SK-N-SH (cell line): Measurements from ENCODE around the gene BAG2. TPM values are rescaled to one million over a fixed set of nuclear protein-coding genes. Genes with fewer than 3 reads are reported as not detected.

Experiments used
- CTCF ChIA-PET: fragments of 300-600, 350-600 bp; formaldehyde crosslinking; extraction: SDS; loops from one replicate; lab custom pipeline; 2021; lab: Yijun Ruan, JAX
- POLR2A ChIA-PET: fragments of 350-600 bp; sonication (Branson Sonifier 250); formaldehyde crosslinking; extraction: SDS; loops from one replicate; lab custom pipeline; 2020; ENCODE audit warnings: antibody characterized with exemption, inconsistent platforms; lab: Yijun Ruan, JAX
- DNase-seq: peaks from one replicate; pipeline ENCODE4 v3.0.0; 2012
- H2AFZ ChIP-seq: fragments of 200-600 bp; sonication (generic); 2 replicates; pipeline ENCODE4 v1.8.1; 2016; ENCODE audit warnings: antibody characterized with exemption, mild to moderate bottlenecking, low read depth
- H3F3A ChIP-seq: fragments of 200-600 bp; sonication (generic); replicated peaks from 2 replicates; pipeline ENCODE3; 2016; ENCODE audit warnings: antibody characterized with exemption, mild to moderate bottlenecking; ENCODE audit not compliant: insufficient read depth
- H3K27ac ChIP-seq, 2 experiments: fragments of 200-500 bp in 1 of 2; fragments of 200-600 bp in 1 of 2; sonication (Bioruptor generic) in 1 of 2; sonication (generic), shearing (Covaris generic) in 1 of 2; 2 replicates each; pipeline versions ENCODE4 v1.5.1 to v1.6.1; 2014 to 2016; ENCODE audit warnings: low read depth in 2 of 2, inconsistent platforms in 1 of 2, low read length in 1 of 2, mild to moderate bottlenecking in 1 of 2, mixed read lengths in 1 of 2
- H3K27me3 ChIP-seq: fragments of 200-600 bp; sonication (generic), shearing (Covaris generic); 2 replicates; pipeline ENCODE4 v1.6.1; 2016; ENCODE audit warnings: mixed run types; ENCODE audit not compliant: insufficient read depth
- H3K36me3 ChIP-seq, 2 experiments: fragments of 200-500 bp in 1 of 2; fragments of 200-600 bp in 1 of 2; sonication (Bioruptor generic) in 1 of 2; sonication (generic) in 1 of 2; replicated peaks in 1 of 2; 2 replicates each; pipeline versions ENCODE3 to v1.5.1; 2014 to 2016; ENCODE audit warnings: low read length in 1 of 2, mild to moderate bottlenecking in 1 of 2; ENCODE audit not compliant: insufficient read depth in 2 of 2, control insufficient read depth in 1 of 2
- H3K4me1 ChIP-seq, 2 experiments: fragments of 200-500 bp in 1 of 2; fragments of 200-600 bp in 1 of 2; sonication (Bioruptor generic) in 1 of 2; sonication (generic), shearing (Covaris generic) in 1 of 2; 2 replicates each; pipeline versions ENCODE4 v1.5.1 to v1.6.1; 2014 to 2016; ENCODE audit warnings: low read depth in 1 of 2, low read length in 1 of 2, mixed run types in 1 of 2; ENCODE audit not compliant: insufficient read depth in 2 of 2, control insufficient read depth in 1 of 2
- H3K4me2 ChIP-seq: fragments of 200-600 bp; sonication (generic), shearing (Covaris generic); 2 replicates; pipeline ENCODE4 v1.6.1; 2017; ENCODE audit warnings: mixed run types
- H3K4me3 ChIP-seq, 2 experiments: fragments of 200-500 bp in 1 of 2; fragments of 200-600 bp in 1 of 2; sonication (Bioruptor generic) in 1 of 2; sonication (generic), shearing (Covaris generic) in 1 of 2; 2 replicates each; pipeline versions ENCODE4 v1.5.1 to v1.8.1; 2014 to 2016; ENCODE audit warnings: low read depth in 2 of 2, inconsistent platforms in 1 of 2, low read length in 1 of 2, mild to moderate bottlenecking in 1 of 2, mixed read lengths in 1 of 2, moderate library complexity in 1 of 2
- H3K79me2 ChIP-seq: fragments of 200-600 bp; sonication (generic); 2 replicates; pipeline ENCODE4 v1.8.1; 2017; ENCODE audit warnings: mild to moderate bottlenecking; ENCODE audit not compliant: insufficient read depth
- H3K9ac ChIP-seq: fragments of 200-600 bp; sonication (generic); 2 replicates; pipeline ENCODE4 v1.6.1; 2017; ENCODE audit warnings: mixed run types
- H3K9me2 ChIP-seq: fragments of 200-600 bp; sonication (generic); 2 replicates; pipeline ENCODE4 v1.6.1; 2017; ENCODE audit warnings: mixed run types
- H3K9me3 ChIP-seq: fragments of 200-600 bp; sonication (generic); 2 replicates; pipeline ENCODE4 v1.6.1; 2017; ENCODE audit warnings: mixed run types, mild to moderate bottlenecking, moderate library complexity
- H4K20me1 ChIP-seq: fragments of 200-600 bp; sonication (generic); 2 replicates; pipeline ENCODE4 v1.6.1; 2017; ENCODE audit warnings: mild to moderate bottlenecking, mixed run types; ENCODE audit not compliant: insufficient read depth
- CHD2 ChIP-seq: fragments of 150-350 bp; IDR thresholded peaks from 2 replicates; pipeline ENCODE4 v1.6.1; 2018; ENCODE audit warnings: low read length; ENCODE audit not compliant: partially characterized antibody
- ELF1 ChIP-seq: IDR thresholded peaks from 2 replicates; pipeline ENCODE4 v1.4.0; 2012
- EP300 ChIP-seq, 2 experiments: IDR thresholded peaks; 2 replicates each; pipeline versions ENCODE4 v1.4.0 to v1.6.1; 2012; ENCODE audit warnings: borderline replicate concordance in 1 of 2, low read depth in 1 of 2, low read length in 1 of 2
- EZH2phosphoT487 ChIP-seq: fragments of 200-600 bp; sonication (generic); IDR thresholded peaks from 2 replicates; pipeline ENCODE4 v1.6.1; 2017; ENCODE audit warnings: low read depth, mixed run types, mild to moderate bottlenecking, antibody characterized with exemption, moderate library complexity, borderline replicate concordance
- FOXJ3 ChIP-seq: sonication (generic); formaldehyde crosslinking; IDR thresholded peaks from 2 replicates; pipeline ENCODE4 v1.5.1; 2020; ENCODE audit warnings: mild to moderate bottlenecking, missing genetic modification reagents
- FOXM1 ChIP-seq: IDR thresholded peaks from 2 replicates; pipeline ENCODE4 v1.4.0; 2012; ENCODE audit warnings: low read depth, mild to moderate bottlenecking
- GABPA ChIP-seq: IDR thresholded peaks from 2 replicates; pipeline ENCODE4 v1.4.0; 2012; ENCODE audit warnings: low read depth, mild to moderate bottlenecking
- JUND ChIP-seq: IDR thresholded peaks from 2 replicates; pipeline ENCODE4 v1.4.0; 2012
- MXI1 ChIP-seq: IDR thresholded peaks from 2 replicates; pipeline ENCODE4 v1.6.1; 2012; ENCODE audit warnings: mild to moderate bottlenecking, low read depth, low read length, improper control_type of control experiment
- POLR2AphosphoS5 ChIP-seq: IDR thresholded peaks from 2 replicates; pipeline ENCODE4 v1.6.1; 2012; ENCODE audit warnings: low read depth, low read length
- SIN3A ChIP-seq: IDR thresholded peaks from 2 replicates; pipeline ENCODE4 v1.6.1; 2012; ENCODE audit warnings: low read depth, mild to moderate bottlenecking, low read length, moderate library complexity, borderline replicate concordance
- TCF12 ChIP-seq: IDR thresholded peaks from 2 replicates; pipeline ENCODE4 v1.4.0; 2012
- TEAD4 ChIP-seq: IDR thresholded peaks from 2 replicates; pipeline ENCODE4 v1.4.0; 2012; ENCODE audit warnings: mild to moderate bottlenecking, borderline replicate concordance; ENCODE audit not compliant: insufficient read depth
- USF1 ChIP-seq: IDR thresholded peaks from 2 replicates; pipeline ENCODE4 v1.4.0; 2012; ENCODE audit warnings: low read depth, borderline replicate concordance
- ZBTB33 ChIP-seq: IDR thresholded peaks from 2 replicates; pipeline ENCODE4 v1.4.0; 2012; ENCODE audit warnings: low read depth, borderline replicate concordance
- WGBS: methylation state at CpG from one replicate; pipeline ENCODE4 v1.1.6; 2017; ENCODE audit warnings: low lambda C conversion rate; 5-methylcytosine and 5-hydroxymethylcytosine counted together
- polyA plus RNA-seq, 3 experiments: library from polyadenylated mRNA; depleted of rRNA; stranded (reverse); fragments of >200 nt; gene quantifications; 2 replicates each; pipeline ENCODE4 v1.2.3, GENCODE V29; 2012
- TF ChIP-seq, protein P1 (sequence below): fragments of 150-350 bp; IDR thresholded peaks from 2 replicates; pipeline ENCODE4 v1.6.1; 2017; ENCODE audit warnings: antibody characterized with exemption, low read length, low read depth, borderline replicate concordance
- TF ChIP-seq, protein P2 (sequence below): IDR thresholded peaks from 2 replicates; pipeline ENCODE4 v1.4.0; 2012; ENCODE audit warnings: low read depth
- TF ChIP-seq, protein P3 (sequence below): fragments of 150-350 bp; IDR thresholded peaks from 2 replicates; pipeline ENCODE4 v1.6.1; 2016; ENCODE audit warnings: mild to moderate bottlenecking, low read depth, low read length

BAG2 gene
- polyA plus RNA-seq, 1 of the 3 experiments (the other 2 are of a cell fraction): 5.3 TPM

GRCh38 chr6:57138026-57138425, 34.1 kb upstream of the BAG2 start (continued):
- no peak for TF ChIP-seq EZH2phosphoT487
- no peak for TF ChIP-seq FOXM1
- no peak for TF ChIP-seq FOXJ3 (CRISPR knock-in tag)
- no peak for TF ChIP-seq USF1
- no peak for TF ChIP-seq GABPA
- TF ChIP-seq, all 33 proteins: peak for 0

DNA sequence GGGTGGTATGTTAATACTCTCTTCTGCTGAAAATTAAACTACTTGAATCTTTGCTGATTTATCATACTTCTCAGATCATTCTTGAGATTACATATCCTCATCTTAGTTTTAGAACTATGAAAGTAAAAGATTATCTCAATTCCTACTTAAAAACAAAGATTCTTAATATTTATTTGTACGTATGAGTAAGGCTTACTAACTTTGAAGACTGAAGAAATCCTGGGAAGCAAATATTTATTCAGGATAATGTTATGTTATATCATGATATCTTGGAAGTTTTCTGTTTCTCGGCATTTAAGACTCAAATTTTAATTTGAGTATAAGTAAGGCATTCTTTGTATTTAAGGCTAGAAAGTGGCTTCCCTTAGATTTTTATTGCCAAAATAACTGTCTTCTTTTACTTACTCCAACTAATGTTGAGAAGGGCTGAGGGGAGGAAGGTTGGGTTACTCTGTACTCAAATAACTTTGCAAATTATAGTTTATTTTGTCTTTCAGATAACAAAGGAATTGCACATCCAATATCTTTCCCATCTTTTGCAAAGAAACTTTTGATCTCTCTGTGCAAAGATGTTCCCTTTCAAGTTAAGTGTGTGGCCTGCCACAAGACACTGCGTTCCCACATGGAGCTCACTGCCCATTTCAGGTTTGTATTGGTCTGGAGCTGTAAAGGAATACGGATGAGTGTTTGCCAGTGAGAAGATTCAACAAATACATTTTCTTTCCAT, 30.5 kb upstream of the BAG2 start:
- 86% methylated on average over 4 of the region's 4 CpGs for WGBS
- ChIA-PET POLR2A (no interaction called here), CTCF (no interaction called here)
- H2AFZ ChIP-seq: no peak overlapping the region
- no peak overlapping the region for H3K4me2 ChIP-seq
- no peaks in the 10 kb centered on the region for H3K9me3 ChIP-seq
- TF ChIP-seq ZBTB33 (no peak), USF1 (no peak), SIN3A (no peak), FOXJ3 (CRISPR knock-in tag) (no peak), TCF12 (no peak), MXI1 (no peak), CHD2 (no peak), JUND (no peak), EP300 (IDR thresholded peaks at IDR 0.05; ENCODE audit: borderline replicate concordance in 1 of 2, low read depth in 1 of 2, low read length in 1 of 2) (no peak), POLR2AphosphoS5 (no peak), TEAD4 (no peak), GABPA (no peak), FOXM1 (no peak), ELF1 (no peak)
- TF ChIP-seq, protein P1, sequence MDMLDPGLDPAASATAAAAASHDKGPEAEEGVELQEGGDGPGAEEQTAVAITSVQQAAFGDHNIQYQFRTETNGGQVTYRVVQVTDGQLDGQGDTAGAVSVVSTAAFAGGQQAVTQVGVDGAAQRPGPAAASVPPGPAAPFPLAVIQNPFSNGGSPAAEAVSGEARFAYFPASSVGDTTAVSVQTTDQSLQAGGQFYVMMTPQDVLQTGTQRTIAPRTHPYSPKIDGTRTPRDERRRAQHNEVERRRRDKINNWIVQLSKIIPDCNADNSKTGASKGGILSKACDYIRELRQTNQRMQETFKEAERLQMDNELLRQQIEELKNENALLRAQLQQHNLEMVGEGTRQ: no peak
- TF ChIP-seq, protein P2, sequence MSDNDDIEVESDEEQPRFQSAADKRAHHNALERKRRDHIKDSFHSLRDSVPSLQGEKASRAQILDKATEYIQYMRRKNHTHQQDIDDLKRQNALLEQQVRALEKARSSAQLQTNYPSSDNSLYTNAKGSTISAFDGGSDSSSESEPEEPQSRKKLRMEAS: no peak
- TF ChIP-seq, protein P3, sequence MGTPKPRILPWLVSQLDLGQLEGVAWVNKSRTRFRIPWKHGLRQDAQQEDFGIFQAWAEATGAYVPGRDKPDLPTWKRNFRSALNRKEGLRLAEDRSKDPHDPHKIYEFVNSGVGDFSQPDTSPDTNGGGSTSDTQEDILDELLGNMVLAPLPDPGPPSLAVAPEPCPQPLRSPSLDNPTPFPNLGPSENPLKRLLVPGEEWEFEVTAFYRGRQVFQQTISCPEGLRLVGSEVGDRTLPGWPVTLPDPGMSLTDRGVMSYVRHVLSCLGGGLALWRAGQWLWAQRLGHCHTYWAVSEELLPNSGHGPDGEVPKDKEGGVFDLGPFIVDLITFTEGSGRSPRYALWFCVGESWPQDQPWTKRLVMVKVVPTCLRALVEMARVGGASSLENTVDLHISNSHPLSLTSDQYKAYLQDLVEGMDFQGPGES: no peak
- H3K4me3 ChIP-seq: no peak overlapping the region
- H3K36me3 ChIP-seq: peaks cover 26 to 54% of the 10 kb centered on the region in 2 experiments
- H3K27ac ChIP-seq: no peak overlapping the region
- H3K9me2 ChIP-seq: no peaks in the 10 kb centered on the region
- H3F3A ChIP-seq: peaks cover 17% of the 10 kb centered on the region
- peaks cover 4% of the 10 kb centered on the region; the same call in 1 of the 2 replicates for H3K79me2 ChIP-seq
- H4K20me1 ChIP-seq: no peaks in the 10 kb centered on the region
- H3K4me1 ChIP-seq: no peaks in the 10 kb centered on the region
- no peak overlapping the region for H3K9ac ChIP-seq
- H3K27me3 ChIP-seq: no peaks in the 10 kb centered on the region
- no peak for DNase-seq
